HepG2 (cell line): ENCODE data around the gene MAPK10. TPM values are rescaled to one million over a fixed set of nuclear protein-coding genes. Genes with fewer than 3 reads are reported as not detected.
A peak's percentile ranks its signal among the peaks of the same experiment; 100 is the strongest.

Experiments used
- ATAC-seq: fragments of 200-7000 bp; cut with Tn5 transposase; 3 replicates; pipeline ENCODE4 v1.9.1; 2020; ENCODE audit warnings: mild to moderate bottlenecking, moderate library complexity
- BruUV-seq: library from RNA; stranded (reverse); fragments of 400-500 nt; replicated peaks from 2 replicates; lab custom pipeline; 2021; lab: Mats Ljungman, UMichigan
- CTCF ChIA-PET: fragments of 300-600 bp; formaldehyde crosslinking; extraction: SDS; loops from one replicate; lab custom pipeline; 2021; ENCODE audit warnings: low total read pairs, inconsistent platforms, low intra/inter-chr PET ratio; lab: Yijun Ruan, JAX
- POLR2A ChIA-PET: fragments of 350-600 bp; sonication (Branson Sonifier 250); formaldehyde crosslinking; loops from one replicate; lab custom pipeline; 2020; ENCODE audit warnings: antibody characterized with exemption, inconsistent platforms; lab: Yijun Ruan, JAX
- DNase-seq: peaks from one replicate; pipeline ENCODE4 v3.0.0-alpha.2; 2015; ENCODE audit warnings: low spot score
- FAIRE-seq: peaks from 3 replicates; lab custom pipeline; 2011; peaks lifted over from hg19 to GRCh38; lab: Jason Lieb, UNC
- H2AFZ ChIP-seq: one replicate; pipeline ENCODE4 v1.6.1; 2011; ENCODE audit warnings: low read length, inconsistent platforms
- H3K27ac ChIP-seq: fragments of 300-600 bp; 3 replicates; pipeline ENCODE4 v1.8.0; 2011; ENCODE audit warnings: mixed run types, mild to moderate bottlenecking, mixed read lengths, low read length, inconsistent platforms; ENCODE audit not compliant: insufficient read depth; ENCODE audit errors: extremely low read length
- H3K27me3 ChIP-seq, 2 experiments: fragments of 200-600 bp in 1 of 2; 2 replicates in 1 of 2; 3 replicates in 1 of 2; pipeline versions ENCODE4 v1.6.0 to v1.8.0; 2011; ENCODE audit warnings: low read length in 2 of 2, mild to moderate bottlenecking in 2 of 2, moderate library complexity in 2 of 2, inconsistent platforms in 1 of 2; ENCODE audit not compliant: insufficient read depth in 2 of 2, control insufficient read depth in 1 of 2
- H3K36me3 ChIP-seq, 2 experiments: fragments of 200-600 bp in 1 of 2; replicated peaks in 1 of 2; 2 replicates in 1 of 2; 3 replicates in 1 of 2; pipeline versions ENCODE4 v1.5.1 to v1.8.0; 2011; ENCODE audit warnings: low read length in 2 of 2, inconsistent platforms in 1 of 2; ENCODE audit not compliant: insufficient read depth in 2 of 2, control insufficient read depth in 1 of 2
- H3K4me1 ChIP-seq: 2 replicates; pipeline ENCODE4 v1.5.1; 2012; ENCODE audit warnings: low read length, inconsistent platforms; ENCODE audit not compliant: insufficient read depth
- H3K4me2 ChIP-seq: 2 replicates; pipeline ENCODE4 v1.6.0; 2011; ENCODE audit warnings: low read depth, low read length, inconsistent platforms
- H3K4me3 ChIP-seq, 3 experiments: fragments of 200-600 bp in 1 of 3; sonication (generic), shearing (Covaris generic) in 1 of 3; replicated peaks in 1 of 3; 2 replicates each; pipeline ENCODE4 v1.5.1; 2011 to 2016; ENCODE audit warnings: low read length in 3 of 3, inconsistent platforms in 2 of 3, low read depth in 2 of 3, mild to moderate bottlenecking in 2 of 3, control low read depth in 1 of 3, mixed read lengths in 1 of 3; ENCODE audit not compliant: insufficient read depth in 1 of 3
- H3K79me2 ChIP-seq: one replicate; pipeline ENCODE4 v1.6.1; 2011; ENCODE audit warnings: low read length, inconsistent platforms; ENCODE audit not compliant: insufficient read depth
- H3K9ac ChIP-seq: 2 replicates; pipeline ENCODE4 v1.6.0; 2011; ENCODE audit warnings: mild to moderate bottlenecking, low read depth, low read length, inconsistent platforms; ENCODE audit not compliant: insufficient read depth
- H3K9me3 ChIP-seq: 2 replicates; pipeline ENCODE4 v1.5.1; 2012; ENCODE audit warnings: mild to moderate bottlenecking, low read length
- H4K20me1 ChIP-seq: 2 replicates; pipeline ENCODE4 v1.6.0; 2011; ENCODE audit warnings: inconsistent platforms, mild to moderate bottlenecking, low read length, moderate library complexity; ENCODE audit not compliant: insufficient read depth
- ARNTL ChIP-seq: sonication (generic); formaldehyde crosslinking; IDR thresholded peaks from 2 replicates; pipeline ENCODE4 v1.4.0; 2020; ENCODE audit warnings: mild to moderate bottlenecking, missing genetic modification reagents
- CREB1 ChIP-seq, 2 experiments: fragments of 450-650 bp in 1 of 2; IDR thresholded peaks; 2 replicates each; pipeline ENCODE4 v1.6.1; 2016 to 2017; ENCODE audit warnings: control low read depth in 1 of 2, mild to moderate bottlenecking in 1 of 2, missing compliant biosample characterization in 1 of 2, missing genetic modification characterization in 1 of 2
- FOXA1 ChIP-seq, 2 experiments: fragments of 450-650 bp in 1 of 2; sonication (generic) in 1 of 2; formaldehyde crosslinking in 1 of 2; IDR thresholded peaks; 2 replicates each; pipeline versions ENCODE4 v1.4.0 to v1.6.1; 2016 to 2020; ENCODE audit warnings: missing genetic modification reagents in 1 of 2
- HNF4A ChIP-seq: sonication (generic); formaldehyde crosslinking; IDR thresholded peaks from 2 replicates; pipeline ENCODE4 v1.4.0; 2020; ENCODE audit warnings: missing genetic modification reagents
- HNRNPUL1 ChIP-seq: fragments of 200-400 bp; formaldehyde crosslinking; IDR thresholded peaks from 2 replicates; pipeline ENCODE4 v1.6.1; 2017; ENCODE audit warnings: low read depth, mild to moderate bottlenecking, low read length, moderate library complexity
- IRX3 ChIP-seq: sonication (generic); formaldehyde crosslinking; IDR thresholded peaks from 2 replicates; pipeline ENCODE4 v1.8.1; 2023; ENCODE audit warnings: mild to moderate bottlenecking, low read depth, missing genetic modification reagents, borderline replicate concordance
- MIER2 ChIP-seq: IDR thresholded peaks from 2 replicates; pipeline ENCODE4 v1.6.1; 2016; ENCODE audit warnings: missing biosample characterization, missing genetic modification reagents
- MZF1 ChIP-seq: sonication (generic); formaldehyde crosslinking; IDR thresholded peaks from 2 replicates; pipeline ENCODE4 v1.8.1; 2023; ENCODE audit warnings: mild to moderate bottlenecking, missing genetic modification reagents, borderline replicate concordance
- RNF2 ChIP-seq: fragments of 450-650 bp; conservative IDR thresholded peaks from 2 replicates; pipeline ENCODE4 v1.6.1; 2016; ENCODE audit warnings: low read depth
- YEATS4 ChIP-seq: sonication (generic); formaldehyde crosslinking; IDR thresholded peaks from 2 replicates; pipeline ENCODE4 v1.4.0; 2020; ENCODE audit warnings: missing genetic modification reagents, borderline replicate concordance
- ZBTB4 ChIP-seq: sonication (generic); formaldehyde crosslinking; IDR thresholded peaks from 2 replicates; pipeline ENCODE4 v1.4.0; 2020; ENCODE audit warnings: missing genetic modification reagents, mild to moderate bottlenecking, borderline replicate concordance
- ZNF329 ChIP-seq: sonication (generic); formaldehyde crosslinking; IDR thresholded peaks from 2 replicates; pipeline ENCODE4 v1.9.0; 2021; ENCODE audit warnings: low read depth, mild to moderate bottlenecking, missing genetic modification reagents
- ZNF383 ChIP-seq: sonication (generic); formaldehyde crosslinking; IDR thresholded peaks from 2 replicates; pipeline ENCODE4 v1.4.0; 2020; ENCODE audit warnings: missing genetic modification reagents, mild to moderate bottlenecking, borderline replicate concordance
- ZNF569 ChIP-seq: sonication (generic); formaldehyde crosslinking; IDR thresholded peaks from 2 replicates; pipeline ENCODE4 v1.5.0; 2020; ENCODE audit warnings: mild to moderate bottlenecking, missing genetic modification reagents, moderate library complexity, borderline replicate concordance
- WGBS: methylation state at CpG from one replicate; pipeline ENCODE4 v1.1.6; 2017; ENCODE audit warnings: low lambda C conversion rate; 5-methylcytosine and 5-hydroxymethylcytosine counted together
- in situ Hi-C: cut with HindIII; loops from 2 replicates; pipeline ENCODE4 v1.10.0; 2017; ENCODE audit warnings: low pct_unique_long_range_greater_than_20kb; ENCODE audit not compliant: extremely low pct_ligation_motif_present
- intact Hi-C: fragments of 100-400 bp; cut with micrococcal nuclease; formaldehyde crosslinking; loops from one replicate; pipeline ENCODE4 v1.10.0; 2022; ENCODE audit not compliant: unreplicated experiment
- polyA plus RNA-seq, 8 experiments: library from polyadenylated mRNA; depleted of rRNA in 3 of 8; stranded (reverse) in 7 of 8; unstranded in 1 of 8; fragments of >200 nt; fragmentation: Illumina TruSeq in 4 of 8; extraction: Trizol in 4 of 8; gene quantifications; 2 replicates each; pipeline versions ENCODE4 v1.2.1 to v1.2.3, GENCODE V29; 2011 to 2016; ENCODE audit warnings: low read depth in 4 of 8, missing spikeins in 1 of 8, mixed read lengths in 1 of 8; ENCODE audit not compliant: insufficient read depth in 1 of 8
- total RNA-seq, 5 experiments: library from RNA; depleted of rRNA; stranded (reverse); fragments of >200 nt; fragmentation: Illumina TruSeq; extraction: Trizol; gene quantifications; 2 replicates each; pipeline ENCODE4 v1.2.3, GENCODE V29; 2016; ENCODE audit warnings: low read depth in 1 of 5

MAPK10 gene
- total and polyA plus RNA-seq, 2 of the 13 experiments (the other 11 are each of a cell fraction or from before 2014, with no cell fraction given): not detected

GRCh38 chr4:86401826-86402225 is 42.0 kb upstream of the MAPK10 start (continued):
- no peak for TF ChIP-seq ZNF569
- TF ChIP-seq ZBTB4: no peak
- TF ChIP-seq ARNTL (CRISPR knock-in tag): no peak
- no peak for TF ChIP-seq FOXA1 (IDR thresholded peaks at IDR 0.05)
- TF ChIP-seq FOXA1 (CRISPR knock-in tag; IDR thresholded peaks at IDR 0.05): no peak
- no peak for TF ChIP-seq HNRNPUL1
- no peak for TF ChIP-seq IRX3
- TF ChIP-seq HNF4A (CRISPR knock-in tag): no peak
- no peak for TF ChIP-seq MZF1 (CRISPR knock-in tag)
- TF ChIP-seq ZNF329 (CRISPR knock-in tag): no peak
- no peak for TF ChIP-seq RNF2
- TF ChIP-seq MIER2 (CRISPR knock-in tag): no peak
- TF ChIP-seq YEATS4 (CRISPR knock-in tag): no peak

- no peaks in the 10 kb centered on the region for H3K4me1 ChIP-seq
- ATAC-seq (no peak), DNase-seq (no peak), FAIRE-seq (no peak)
- POLR2A ChIA-PET: no interaction called here
- H3K36me3 ChIP-seq: no peaks in the 10 kb centered on the region
- H3K27me3 ChIP-seq: no peaks in the 10 kb centered on the region
- no peaks in the 10 kb centered on the region for H3K79me2 ChIP-seq
- no TSS peak for BruUV-seq
- intact Hi-C loops: no loop called here
- no peak overlapping the region for H3K9ac ChIP-seq
- no peak overlapping the region for H3K4me2 ChIP-seq
- H3K27ac ChIP-seq: no peak overlapping the region
- in situ Hi-C loops: no loop called here
- no peaks in the 10 kb centered on the region for H3K9me3 ChIP-seq
- H3K4me3 ChIP-seq: no peak overlapping the region
- no peaks in the 10 kb centered on the region for H4K20me1 ChIP-seq
- 22% methylated on average over 4 of the region's 4 CpGs for WGBS
- TF ChIP-seq ZNF383 (no peak), CREB1 (IDR thresholded peaks at IDR 0.05) (peak; percentile 51; the same call in 1 of the 2 replicates), CREB1 (CRISPR knock-in tag; IDR thresholded peaks at IDR 0.05) (no peak)
- H2AFZ ChIP-seq: no peak overlapping the region
- CTCF ChIA-PET: no interaction called here
Observed at GRCh38 chr4:86400216-86400615, 40.4 kb upstream of the MAPK10 start.
